Measurements from ENCODE around the gene SLC2A6. TPM values are rescaled to one million over a fixed set of nuclear protein-coding genes. Genes with fewer than 3 reads are reported as not detected.

Gene SLC2A6
- total RNA-seq, 1 donor, result 25.3 TPM

DNA sequence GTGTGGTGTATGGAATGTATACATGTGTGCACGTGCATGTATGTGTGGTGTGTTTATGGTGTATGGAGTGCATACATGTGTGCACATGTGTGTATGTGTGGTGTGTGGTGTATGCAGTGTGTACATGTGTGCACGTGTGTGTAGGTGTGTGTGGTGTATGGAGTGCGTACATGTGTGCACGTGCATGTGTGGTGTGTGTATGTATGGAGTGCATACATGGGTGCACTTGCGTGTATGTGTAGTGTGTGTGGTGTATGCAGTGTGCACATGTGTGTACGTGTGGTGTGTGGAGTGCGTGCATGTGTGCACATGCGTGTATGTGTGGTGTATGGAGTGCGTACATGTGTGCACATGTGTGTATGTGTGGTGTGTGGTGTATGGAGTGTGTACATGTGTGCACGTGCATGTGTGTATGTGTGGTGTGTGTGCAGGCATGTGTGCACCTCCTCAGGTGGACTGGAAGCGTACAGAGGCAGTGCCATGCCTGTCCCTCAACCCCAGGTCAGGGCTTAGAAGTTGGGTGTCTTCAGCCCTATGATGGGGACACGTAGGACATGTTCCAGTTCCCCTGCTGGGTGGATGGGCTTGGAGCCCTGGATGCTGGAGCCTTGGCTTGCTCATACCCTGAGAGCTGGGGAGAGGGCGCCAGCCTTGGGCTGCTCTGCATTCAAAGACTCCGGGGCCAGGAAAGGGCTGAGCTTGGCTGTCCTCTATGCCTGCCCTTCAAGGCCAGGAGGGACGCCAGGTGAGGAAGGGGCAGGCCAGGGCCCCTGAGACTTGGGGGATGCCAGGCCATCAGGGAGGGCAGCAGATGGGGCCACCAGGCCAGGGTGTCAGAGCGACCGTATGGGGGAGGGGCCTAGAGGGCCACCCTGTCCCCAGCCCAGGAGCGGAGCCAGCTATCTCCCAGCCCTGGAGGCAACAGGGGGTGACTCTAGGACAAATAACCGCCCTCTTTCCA is 33.6 kb upstream of the SLC2A6 start:
- Histone ChIP-seq H3K4me2 (ENCODE audit: insufficient read depth, low read length) (no peak overlapping the region), H2AFZ (ENCODE audit: low read length) (no peak overlapping the region), H3K79me2 (ENCODE audit: insufficient read depth, low read length) (no peaks in the 10 kb centered on the region), H3K36me3 (ENCODE audit: insufficient read depth, low read length) (no peaks in the 10 kb centered on the region), H3K27ac (ENCODE audit: low read depth, low read length) (no peak overlapping the region), H3K4me3 (ENCODE audit: insufficient read depth, low read length) (no peak overlapping the region), H3K9me3 (ENCODE audit: low read depth, low read length) (no peaks in the 10 kb centered on the region), H4K20me1 (ENCODE audit: insufficient read depth, low read length) (no peaks in the 10 kb centered on the region), H3K27me3 (ENCODE audit: insufficient read depth, low read length) (peaks cover 9% of the 10 kb centered on the region), H3K4me1 (ENCODE audit: insufficient read depth, low read length) (peaks cover 14% of the 10 kb centered on the region)
- peak; percentile 59 for DNase-seq (ENCODE audit: insufficient read length, low spot score, missing footprints)
- TF ChIP-seq, protein P1, sequence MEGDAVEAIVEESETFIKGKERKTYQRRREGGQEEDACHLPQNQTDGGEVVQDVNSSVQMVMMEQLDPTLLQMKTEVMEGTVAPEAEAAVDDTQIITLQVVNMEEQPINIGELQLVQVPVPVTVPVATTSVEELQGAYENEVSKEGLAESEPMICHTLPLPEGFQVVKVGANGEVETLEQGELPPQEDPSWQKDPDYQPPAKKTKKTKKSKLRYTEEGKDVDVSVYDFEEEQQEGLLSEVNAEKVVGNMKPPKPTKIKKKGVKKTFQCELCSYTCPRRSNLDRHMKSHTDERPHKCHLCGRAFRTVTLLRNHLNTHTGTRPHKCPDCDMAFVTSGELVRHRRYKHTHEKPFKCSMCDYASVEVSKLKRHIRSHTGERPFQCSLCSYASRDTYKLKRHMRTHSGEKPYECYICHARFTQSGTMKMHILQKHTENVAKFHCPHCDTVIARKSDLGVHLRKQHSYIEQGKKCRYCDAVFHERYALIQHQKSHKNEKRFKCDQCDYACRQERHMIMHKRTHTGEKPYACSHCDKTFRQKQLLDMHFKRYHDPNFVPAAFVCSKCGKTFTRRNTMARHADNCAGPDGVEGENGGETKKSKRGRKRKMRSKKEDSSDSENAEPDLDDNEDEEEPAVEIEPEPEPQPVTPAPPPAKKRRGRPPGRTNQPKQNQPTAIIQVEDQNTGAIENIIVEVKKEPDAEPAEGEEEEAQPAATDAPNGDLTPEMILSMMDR (IDR thresholded peaks at IDR 0.05; ENCODE audit: extremely low read depth, low read depth, low read length), result no peak

DNA sequence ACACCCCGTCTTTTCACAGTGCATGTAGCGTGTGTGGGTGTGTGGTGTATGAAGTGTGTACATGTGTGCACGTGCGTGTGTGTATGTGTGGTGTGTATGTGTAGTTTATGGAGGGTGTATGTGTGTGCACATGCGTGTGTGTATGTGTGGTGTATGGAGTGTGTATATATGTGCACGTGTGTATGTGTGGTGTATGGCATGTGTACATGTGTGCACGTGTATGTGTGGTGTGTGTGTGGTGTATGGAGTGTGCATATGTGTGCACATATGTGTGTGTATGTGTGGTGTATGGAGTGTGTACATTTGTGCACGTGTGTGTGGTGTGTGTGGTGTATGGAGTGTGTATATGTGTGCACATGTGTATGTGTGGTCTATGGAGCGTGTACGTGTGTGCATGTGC is 32.7 kb upstream of the SLC2A6 start:
- Histone ChIP-seq H3K36me3 (ENCODE audit: insufficient read depth, low read length) (no peaks in the 10 kb centered on the region), H4K20me1 (ENCODE audit: insufficient read depth, low read length) (no peaks in the 10 kb centered on the region), H3K4me2 (ENCODE audit: insufficient read depth, low read length) (no peak overlapping the region), H3K27me3 (ENCODE audit: insufficient read depth, low read length) (peaks cover 9% of the 10 kb centered on the region), H3K4me1 (ENCODE audit: insufficient read depth, low read length) (peaks cover 22% of the 10 kb centered on the region), H3K79me2 (ENCODE audit: insufficient read depth, low read length) (no peaks in the 10 kb centered on the region), H3K9me3 (ENCODE audit: low read depth, low read length) (no peaks in the 10 kb centered on the region), H3K4me3 (ENCODE audit: insufficient read depth, low read length) (no peak overlapping the region), H3K27ac (ENCODE audit: low read depth, low read length) (no peak overlapping the region), H2AFZ (ENCODE audit: low read length) (no peak overlapping the region)
- DNase-seq (ENCODE audit: insufficient read length, low spot score, missing footprints), result peak; percentile 30
- TF ChIP-seq, protein P1 (IDR thresholded peaks at IDR 0.05; ENCODE audit: extremely low read depth, low read depth, low read length), result no peak

DNA sequence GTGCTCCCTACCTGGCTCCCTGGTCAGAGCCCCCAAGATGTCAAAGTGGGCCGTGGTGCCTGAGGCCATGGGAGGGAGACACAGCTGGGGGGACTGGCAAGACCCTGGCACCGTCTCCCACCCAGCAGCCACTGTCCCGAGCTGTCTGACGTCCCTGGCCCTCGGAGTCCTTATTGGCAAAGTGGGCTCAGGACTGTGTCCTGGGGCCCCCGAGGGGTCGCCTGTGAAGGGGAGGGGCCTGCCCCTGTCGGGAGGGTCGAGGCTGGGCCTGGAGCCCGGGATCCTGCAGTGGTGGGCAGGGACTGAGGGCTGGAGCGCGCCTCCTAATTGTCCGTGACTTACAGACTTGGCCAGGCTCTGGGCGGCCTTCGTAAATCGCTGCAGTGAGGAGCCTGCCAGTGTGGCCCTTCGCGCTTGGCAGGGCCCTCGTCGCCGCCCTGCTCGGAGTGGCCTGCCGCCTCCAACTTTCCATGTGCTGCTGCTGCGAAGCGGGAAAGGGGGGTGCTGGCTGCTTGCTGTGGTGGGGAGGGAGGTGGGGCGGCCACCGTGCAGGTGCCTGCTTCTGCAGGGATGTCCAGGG is 32.1 kb upstream of the SLC2A6 start:
- peak; percentile 13 for DNase-seq (ENCODE audit: insufficient read length, low spot score, missing footprints)
- H3K36me3 ChIP-seq (ENCODE audit: insufficient read depth, low read length), result no peaks in the 10 kb centered on the region
- H3K4me1 ChIP-seq (ENCODE audit: insufficient read depth, low read length), result peaks cover 24% of the 10 kb centered on the region
- H3K4me2 ChIP-seq (ENCODE audit: insufficient read depth, low read length), result no peak overlapping the region
- no peaks in the 10 kb centered on the region for H4K20me1 ChIP-seq (ENCODE audit: insufficient read depth, low read length)
- no peak overlapping the region for H3K27ac ChIP-seq (ENCODE audit: low read depth, low read length)
- no peaks in the 10 kb centered on the region for H3K79me2 ChIP-seq (ENCODE audit: insufficient read depth, low read length)
- TF ChIP-seq, protein P1 (IDR thresholded peaks at IDR 0.05; ENCODE audit: extremely low read depth, low read depth, low read length), result no peak
- H2AFZ ChIP-seq (ENCODE audit: low read length), result no peak overlapping the region
- no peaks in the 10 kb centered on the region for H3K9me3 ChIP-seq (ENCODE audit: low read depth, low read length)
- H3K4me3 ChIP-seq (ENCODE audit: insufficient read depth, low read length), result no peak overlapping the region
- peaks cover 9% of the 10 kb centered on the region for H3K27me3 ChIP-seq (ENCODE audit: insufficient read depth, low read length)
